Karpas-422 (cell line): ENCODE measurements around the gene LRRC46. TPM values are rescaled to one million over a fixed set of nuclear protein-coding genes. Genes with fewer than 3 reads are reported as not detected.
A peak's percentile ranks its signal among the peaks of the same experiment; 100 is the strongest.

Experiments used
- DNase-seq: peaks from one replicate; pipeline ENCODE4 v3.0.0-alpha.2; 2015
- H2AFZ ChIP-seq: fragments of 200-600 bp; sonication (generic); 2 replicates; pipeline ENCODE4 v1.6.1; 2014; ENCODE audit warnings: antibody characterized with exemption, low read length, mixed read lengths
- H3K27ac ChIP-seq: fragments of 200-600 bp; sonication (generic); 2 replicates; pipeline ENCODE4 v1.5.1; 2014; ENCODE audit warnings: mild to moderate bottlenecking, low read length, moderate library complexity
- H3K27me3 ChIP-seq: fragments of 200-600 bp; sonication (generic); 2 replicates; pipeline ENCODE4 v1.6.1; 2014; ENCODE audit warnings: low read length, mixed read lengths
- H3K36me3 ChIP-seq: fragments of 200-600 bp; sonication (generic); 2 replicates; pipeline ENCODE4 v1.6.1; 2014; ENCODE audit warnings: low read length, mixed read lengths; ENCODE audit not compliant: insufficient read depth
- H3K4me1 ChIP-seq: fragments of 200-600 bp; sonication (generic); 2 replicates; pipeline ENCODE4 v1.6.1; 2014; ENCODE audit warnings: mild to moderate bottlenecking, low read length, mixed read lengths
- H3K4me2 ChIP-seq: fragments of 200-600 bp; sonication (generic); 2 replicates; pipeline ENCODE4 v1.6.1; 2014; ENCODE audit warnings: low read length, low read depth, mild to moderate bottlenecking; ENCODE audit not compliant: poor library complexity, severe bottlenecking
- H3K4me3 ChIP-seq: fragments of 200-600 bp; sonication (generic); 2 replicates; pipeline ENCODE4 v1.5.1; 2014; ENCODE audit warnings: mild to moderate bottlenecking, antibody characterized with exemption, low read length, mixed read lengths
- H3K79me2 ChIP-seq: fragments of 200-600 bp; sonication (generic); 2 replicates; pipeline ENCODE4 v1.6.1; 2014; ENCODE audit warnings: mild to moderate bottlenecking, low read length, mixed read lengths
- H3K9ac ChIP-seq: fragments of 200-600 bp; sonication (generic); 2 replicates; pipeline ENCODE4 v1.6.0; 2014; ENCODE audit warnings: low read length
- H3K9me2 ChIP-seq: fragments of 200-600 bp; sonication (generic), shearing (Covaris generic); replicated peaks from 2 replicates; pipeline ENCODE4 v1.6.0; 2014; ENCODE audit warnings: mild to moderate bottlenecking, low read length, moderate library complexity; ENCODE audit not compliant: insufficient read depth
- H3K9me3 ChIP-seq: fragments of 300-700, 200-600 bp; sonication (generic); 2 replicates; pipeline ENCODE4 v1.6.1; 2014; ENCODE audit warnings: low read length, mixed read lengths
- H4K20me1 ChIP-seq: fragments of 200-600 bp; sonication (generic); 2 replicates; pipeline ENCODE4 v1.6.1; 2014; ENCODE audit warnings: mild to moderate bottlenecking, antibody characterized with exemption, low read length, low read depth; ENCODE audit not compliant: insufficient read depth
- total RNA-seq: library from RNA; depleted of rRNA; stranded (reverse); fragments of >200 nt; shearing (Covaris generic); gene quantifications from 2 replicates; pipeline ENCODE4 v1.2.3, GENCODE V29; 2014; ENCODE audit warnings: low replicate concordance

Gene LRRC46
- total RNA-seq, 1 experiment from 2014 or later, result not detected

DNA sequence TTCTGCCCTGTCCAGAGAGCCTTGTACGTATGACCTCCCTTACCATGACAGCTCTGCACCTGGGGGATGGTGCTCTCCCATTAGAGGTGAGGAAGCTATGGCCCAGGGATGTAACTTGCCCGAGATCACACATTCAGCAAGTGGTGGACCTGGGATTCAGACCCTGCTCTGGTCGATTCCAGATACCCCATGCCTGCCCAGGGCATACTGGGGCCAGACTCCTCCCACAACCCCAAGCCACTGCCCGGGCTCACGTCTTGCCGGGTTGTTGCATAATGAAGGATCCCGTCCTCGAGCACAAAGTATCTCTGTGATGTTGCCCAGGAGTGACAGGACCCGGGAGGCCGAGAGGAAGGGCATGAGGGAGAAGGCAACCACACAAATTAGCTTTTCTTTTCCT lies 12.0 kb upstream of the LRRC46 start:
- Histone ChIP-seq H3K27ac (no peak overlapping the region), H3K4me2 (no peak overlapping the region), H3K79me2 (peaks cover 16% of the 10 kb centered on the region), H3K36me3 (no peaks in the 10 kb centered on the region; the same call in 1 of the 2 replicates), H3K4me3 (no peak overlapping the region), H3K4me1 (peaks cover 27% of the 10 kb centered on the region), H3K9me2 (no peaks in the 10 kb centered on the region), H3K27me3 (no peaks in the 10 kb centered on the region), H3K9ac (no peak overlapping the region), H4K20me1 (no peaks in the 10 kb centered on the region), H2AFZ (no peak overlapping the region), H3K9me3 (no peaks in the 10 kb centered on the region)
- DNase-seq, result no peak

GRCh38 chr17:47820033-47820789 lies 11.3 kb upstream of the LRRC46 start:
- DNase-seq, result no peak
- no peak overlapping the region for H2AFZ ChIP-seq
- H3K36me3 ChIP-seq, result no peaks in the 10 kb centered on the region
- H3K27me3 ChIP-seq, result no peaks in the 10 kb centered on the region
- no peak overlapping the region for H3K27ac ChIP-seq
- peak overlapping the region; percentile 82 for H3K9ac ChIP-seq
- peak overlapping the region; percentile 92 for H3K4me3 ChIP-seq
- no peaks in the 10 kb centered on the region for H4K20me1 ChIP-seq
- H3K4me1 ChIP-seq, result peaks cover 27% of the 10 kb centered on the region
- H3K79me2 ChIP-seq, result peaks cover 16% of the 10 kb centered on the region
- peak overlapping the region; percentile 84 for H3K4me2 ChIP-seq
- H3K9me3 ChIP-seq, result no peaks in the 10 kb centered on the region
- H3K9me2 ChIP-seq, result no peaks in the 10 kb centered on the region

GRCh38 chr17:47821031-47821423 lies 10.4 kb upstream of the LRRC46 start:
- no peaks in the 10 kb centered on the region for H3K9me2 ChIP-seq
- peak overlapping the region; percentile 82 for H3K9ac ChIP-seq
- peaks cover 16% of the 10 kb centered on the region for H3K79me2 ChIP-seq
- no peak overlapping the region for H2AFZ ChIP-seq
- DNase-seq, result no peak
- H3K4me1 ChIP-seq, result peaks cover 27% of the 10 kb centered on the region
- H3K36me3 ChIP-seq, result no peaks in the 10 kb centered on the region
- H3K4me3 ChIP-seq, result peak overlapping the region; percentile 92
- peak overlapping the region; percentile 84 for H3K4me2 ChIP-seq
- no peak overlapping the region for H3K27ac ChIP-seq
- H3K27me3 ChIP-seq, result no peaks in the 10 kb centered on the region
- H4K20me1 ChIP-seq, result no peaks in the 10 kb centered on the region
- H3K9me3 ChIP-seq, result no peaks in the 10 kb centered on the region

- Histone ChIP-seq H3K4me3 (peak within 1 kb of the TSS; percentile 92), H2AFZ (peak within 1 kb of the TSS; percentile 64; the same call in 1 of the 2 replicates), H4K20me1 (no peaks in the 10 kb centered on the region), H3K27ac (peak within 1 kb of the TSS; percentile 8), H3K36me3 (no peaks in the 10 kb centered on the region; the same call in 1 of the 2 replicates), H3K4me1 (peaks cover 27% of the 10 kb centered on the region), H3K79me2 (peaks cover 16% of the 10 kb centered on the region), H3K27me3 (no peaks in the 10 kb centered on the region), H3K9me3 (no peaks in the 10 kb centered on the region), H3K4me2 (peak within 1 kb of the TSS; percentile 84), H3K9ac (peak within 1 kb of the TSS; percentile 82), H3K9me2 (no peaks in the 10 kb centered on the region)
- peak; percentile 92 for DNase-seq
Observed at GRCh38 chr17:47821424-47822391, 9.8 kb upstream of the LRRC46 start, which contains the start of gene OSBPL7. TSS of gene OSBPL7 (minus strand) at chr17:47821794. CDS start at chr17:47820278, 1,516 bp downstream.

GRCh38 chr17:47822785-47823184 lies 8.7 kb upstream of the LRRC46 start:
- H3K9me3 ChIP-seq, result no peaks in the 10 kb centered on the region
- DNase-seq, result no peak
- H3K27ac ChIP-seq, result 0 out of 2 replicates have a peak overlapping the region, but pooled peaks have one; percentile 8
- H3K4me3 ChIP-seq, result no peak overlapping the region
- H3K9ac ChIP-seq, result peak overlapping the region; percentile 26; the same call in 1 of the 2 replicates
- peaks cover 16% of the 10 kb centered on the region for H3K79me2 ChIP-seq
- no peaks in the 10 kb centered on the region for H4K20me1 ChIP-seq
- peaks cover 4% of the 10 kb centered on the region; the same call in 1 of the 2 replicates for H3K36me3 ChIP-seq
- H3K27me3 ChIP-seq, result no peaks in the 10 kb centered on the region
- no peaks in the 10 kb centered on the region for H3K9me2 ChIP-seq
- no peak overlapping the region for H2AFZ ChIP-seq
- H3K4me1 ChIP-seq, result peaks cover 27% of the 10 kb centered on the region
- no peak overlapping the region for H3K4me2 ChIP-seq

DNA sequence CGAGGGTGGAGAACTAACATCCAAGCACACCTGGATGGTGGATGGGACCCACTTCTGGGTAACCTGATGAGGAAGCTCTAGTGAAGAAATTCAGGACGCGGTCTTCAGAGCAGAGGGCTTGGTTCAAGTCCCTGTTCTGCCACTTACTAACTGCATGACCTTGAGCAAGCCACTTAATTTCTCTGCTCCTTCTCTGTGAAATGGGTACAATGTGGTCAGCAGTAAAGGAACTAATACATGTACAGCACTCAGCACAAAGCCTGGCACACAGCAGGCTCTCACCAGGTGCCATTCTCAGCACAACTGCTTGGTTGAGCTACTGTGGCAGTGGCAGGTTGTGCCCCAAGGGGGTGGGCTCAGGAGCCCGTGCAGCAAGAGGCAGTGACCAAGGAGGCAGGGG lies 8.0 kb upstream of the LRRC46 start:
- peaks cover 27% of the 10 kb centered on the region for H3K4me1 ChIP-seq
- no peaks in the 10 kb centered on the region for H3K9me2 ChIP-seq
- H3K9me3 ChIP-seq, result no peaks in the 10 kb centered on the region
- no peak overlapping the region for H3K4me3 ChIP-seq
- H3K9ac ChIP-seq, result no peak overlapping the region
- H3K79me2 ChIP-seq, result peaks cover 21% of the 10 kb centered on the region
- H3K36me3 ChIP-seq, result peaks cover 8% of the 10 kb centered on the region; the same call in 1 of the 2 replicates
- no peaks in the 10 kb centered on the region for H3K27me3 ChIP-seq
- no peak overlapping the region for H3K27ac ChIP-seq
- DNase-seq, result no peak
- H2AFZ ChIP-seq, result no peak overlapping the region
- H4K20me1 ChIP-seq, result no peaks in the 10 kb centered on the region
- no peak overlapping the region for H3K4me2 ChIP-seq

GRCh38 chr17:47829870-47830269 lies 1.6 kb upstream of the LRRC46 start:
- no peak overlapping the region; the same call in 1 of the 2 replicates for H3K9ac ChIP-seq
- no peak overlapping the region for H3K27ac ChIP-seq
- no peaks in the 10 kb centered on the region for H4K20me1 ChIP-seq
- peaks cover 29% of the 10 kb centered on the region for H3K79me2 ChIP-seq
- peak overlapping the region; percentile 87; the same call in 1 of the 2 replicates for H3K4me3 ChIP-seq
- H3K27me3 ChIP-seq, result no peaks in the 10 kb centered on the region
- H3K36me3 ChIP-seq, result peaks cover 11% of the 10 kb centered on the region; the same call in 1 of the 2 replicates
- H3K4me1 ChIP-seq, result peaks cover 22% of the 10 kb centered on the region
- DNase-seq, result no peak
- peak overlapping the region; percentile 94 for H3K4me2 ChIP-seq
- H3K9me3 ChIP-seq, result no peaks in the 10 kb centered on the region
- H2AFZ ChIP-seq, result no peak overlapping the region
- no peaks in the 10 kb centered on the region for H3K9me2 ChIP-seq
